GM18526 (cell line): Measurements from ENCODE around the gene IL36G.

ENCODE experiments used
- POLR2A ChIP-seq: IDR thresholded peaks from 3 replicates; pipeline ENCODE4 v1.6.1; 2011; ENCODE audit not compliant: insufficient read length; ENCODE audit errors: extremely low read depth

The IL36G gene

DNA sequence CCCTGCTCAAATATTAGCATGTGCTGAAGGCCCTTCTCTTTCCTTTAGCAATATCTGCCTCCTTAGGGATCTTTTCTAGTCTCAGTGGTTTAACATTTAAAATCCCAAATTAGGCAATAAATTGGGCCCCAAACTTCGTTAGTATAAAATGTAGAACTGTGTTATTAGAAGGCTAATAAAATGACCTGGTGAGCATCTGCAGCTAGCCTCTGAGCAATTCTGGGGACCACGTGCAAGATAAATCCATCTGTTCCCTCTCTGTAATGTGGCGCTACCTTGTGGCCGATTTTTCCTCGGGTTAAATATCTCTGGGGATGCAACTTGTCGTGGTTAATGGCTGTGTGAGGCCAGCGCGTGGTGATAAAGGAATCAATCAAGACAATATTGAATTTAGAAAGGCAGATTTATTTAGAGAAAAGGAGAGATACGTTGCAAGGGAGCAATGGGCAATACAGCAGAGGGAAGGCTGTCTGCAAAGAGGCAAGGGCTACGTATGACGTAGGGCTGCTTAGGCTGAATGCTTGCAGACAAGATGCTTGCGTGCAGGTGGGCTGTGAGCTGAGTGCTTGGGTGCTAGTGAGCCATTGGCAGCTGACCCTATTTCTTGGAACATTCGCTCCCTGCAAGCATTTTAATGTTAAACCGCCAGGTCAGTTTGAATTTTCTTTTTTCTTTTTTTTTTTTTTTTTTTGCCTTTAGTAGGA is 18.5 kb upstream of the IL36G start:
- TF ChIP-seq POLR2A: no peak

DNA sequence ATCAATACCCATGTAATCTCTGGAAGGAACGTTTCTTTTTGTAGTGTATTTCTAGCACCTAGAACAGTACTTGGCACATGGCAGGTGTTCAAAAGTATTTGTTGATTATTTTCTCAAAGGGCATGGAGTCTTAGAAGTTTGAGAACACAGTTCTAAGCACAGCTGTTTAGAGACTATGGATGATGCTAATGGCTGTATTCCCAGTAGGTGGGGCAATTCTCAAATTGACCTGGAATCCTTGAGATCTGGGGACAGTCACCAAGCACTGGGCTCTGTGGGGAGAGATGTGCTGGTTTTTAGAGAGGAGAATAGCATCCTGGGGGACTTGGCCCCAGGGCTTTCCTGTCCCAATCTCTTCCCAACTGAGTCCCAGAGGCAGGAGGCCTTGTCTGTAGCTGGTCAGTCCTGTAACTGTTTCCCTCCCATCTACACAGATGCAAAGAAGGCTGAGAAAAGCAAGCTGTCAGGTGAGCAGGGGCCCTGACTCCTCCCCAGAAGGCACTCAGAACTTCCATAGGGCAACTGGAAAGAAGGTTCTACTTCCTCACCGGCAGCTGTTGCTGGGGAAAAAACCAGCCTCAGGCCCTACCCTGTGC is 17.5 kb upstream of the IL36G start:
- no peak for TF ChIP-seq POLR2A

DNA sequence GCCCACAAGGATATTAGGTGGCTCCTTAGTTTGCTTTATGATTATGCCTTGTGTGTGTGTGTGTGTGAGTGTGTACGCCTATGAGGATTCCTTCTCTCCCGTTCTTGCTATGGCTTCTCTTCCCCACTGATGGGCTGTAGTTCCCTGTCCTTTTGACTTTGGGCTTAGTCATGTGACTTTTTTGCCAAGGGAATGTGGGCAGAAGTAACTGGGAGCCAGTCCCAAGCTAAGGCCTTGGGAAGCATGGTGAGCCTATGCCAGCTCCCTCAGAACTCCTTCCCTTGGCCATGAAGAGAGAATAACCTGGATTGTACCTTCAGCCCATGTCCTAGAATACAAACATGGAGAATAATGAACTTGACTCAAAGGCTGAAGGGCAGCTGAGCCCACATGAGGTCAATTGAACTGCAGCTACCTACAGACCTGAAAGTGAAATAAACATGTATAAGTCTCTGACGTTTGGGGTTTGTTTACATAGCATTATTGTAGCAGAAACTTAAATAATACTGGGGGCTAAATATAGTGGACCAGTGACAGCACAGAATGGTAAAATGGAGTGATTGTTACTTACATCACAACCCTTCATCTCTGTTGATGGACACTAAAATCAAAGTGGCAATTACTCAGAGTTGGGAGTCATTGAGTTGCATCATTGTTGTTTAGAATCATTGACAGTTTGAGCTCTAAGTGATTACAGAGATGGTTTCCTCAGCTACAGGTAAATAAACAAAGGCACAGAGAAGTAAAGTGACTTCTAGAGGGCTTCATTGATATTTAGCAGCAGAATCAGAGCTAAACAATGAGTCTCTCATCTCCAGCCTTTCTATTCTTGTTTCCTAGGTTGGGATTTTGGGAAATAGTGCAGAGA is 15.3 kb upstream of the IL36G start:
- no peak for TF ChIP-seq POLR2A

DNA sequence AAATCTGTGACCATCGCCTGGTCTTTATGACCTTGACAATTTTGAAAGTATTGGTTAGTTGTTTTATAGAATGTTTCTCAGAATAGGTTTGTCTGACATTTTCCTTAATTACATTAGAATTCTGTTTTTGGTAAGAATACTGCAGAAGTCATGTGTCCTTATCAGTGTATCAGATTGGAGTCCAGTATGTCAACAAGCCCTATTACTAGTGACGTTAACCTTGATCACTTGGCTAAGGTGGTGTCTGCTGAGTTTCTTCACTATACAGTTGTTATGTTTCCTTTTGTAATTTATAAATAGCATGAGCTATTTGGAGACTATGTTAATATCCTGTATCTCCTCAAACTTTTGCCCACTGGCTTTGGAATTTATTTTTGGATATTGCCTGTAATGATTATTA is 10.8 kb upstream of the IL36G start:
- no peak for TF ChIP-seq POLR2A

DNA sequence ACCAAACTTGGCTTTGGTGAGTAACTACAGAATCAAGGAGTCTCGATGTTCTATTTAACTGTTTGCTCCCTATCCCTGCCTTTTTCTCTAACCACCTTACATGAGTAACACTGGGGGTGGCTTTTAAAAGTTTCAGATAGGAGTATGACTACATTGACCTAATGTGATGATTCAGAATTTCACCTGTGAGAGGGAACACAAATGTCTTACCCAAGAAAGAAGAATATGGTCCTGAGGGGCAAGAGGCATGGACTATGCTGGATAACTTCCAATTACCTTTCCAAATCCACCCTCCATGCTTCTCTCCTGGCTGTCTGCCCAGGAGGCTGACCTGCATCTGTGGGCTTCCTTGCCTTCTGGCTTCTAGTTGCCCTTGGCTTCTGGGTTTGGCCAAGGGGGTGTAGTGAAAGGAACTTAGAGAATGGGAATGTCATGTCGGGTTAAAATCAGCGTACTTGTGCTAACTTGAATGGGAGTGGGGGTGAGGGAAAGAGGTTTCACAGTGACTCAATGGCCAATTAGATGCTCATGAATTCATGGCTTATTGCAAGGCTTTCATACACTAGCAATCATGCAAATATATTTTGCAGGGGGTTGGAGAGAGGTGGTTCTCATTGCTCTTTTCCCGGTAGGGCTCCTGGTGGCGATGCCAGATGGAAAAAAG is 5.3 kb upstream of the IL36G start:
- no peak for TF ChIP-seq POLR2A

DNA sequence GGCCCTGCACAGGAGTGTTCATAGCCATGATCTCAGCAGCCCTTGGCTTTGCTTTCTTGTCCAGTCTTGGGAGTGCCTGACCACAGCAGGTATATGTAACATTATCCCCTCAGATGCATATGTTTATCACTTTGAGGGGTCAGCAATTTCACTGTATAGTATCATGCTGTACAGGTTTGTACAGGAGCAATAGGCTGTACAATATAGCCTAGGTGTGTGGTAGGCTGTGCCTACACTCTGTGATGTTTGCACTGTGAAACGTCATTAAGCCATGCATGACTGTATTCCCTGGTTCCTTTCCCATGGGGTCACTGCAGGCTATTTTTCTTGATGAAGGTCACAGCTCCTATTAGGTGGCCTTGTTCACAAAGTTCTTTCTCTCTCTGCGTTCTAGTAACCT is 4.7 kb upstream of the IL36G start:
- TF ChIP-seq POLR2A: no peak

DNA sequence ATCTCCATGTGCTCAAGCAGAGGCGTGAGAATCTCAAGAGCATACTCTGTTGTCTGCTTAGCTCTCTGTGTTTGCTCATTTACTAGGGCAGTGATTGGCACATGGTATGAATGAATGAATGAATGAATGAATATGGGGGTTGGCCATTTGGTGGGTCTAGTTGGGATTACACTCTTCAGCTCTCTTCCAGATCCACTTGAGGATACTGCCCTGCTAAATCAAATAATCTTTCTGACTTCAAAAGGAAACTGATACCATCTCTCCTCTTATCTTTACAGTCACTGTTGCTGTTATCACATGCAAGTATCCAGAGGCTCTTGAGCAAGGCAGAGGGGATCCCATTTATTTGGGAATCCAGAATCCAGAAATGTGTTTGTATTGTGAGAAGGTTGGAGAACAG is 1.9 kb downstream of the IL36G start:
- TF ChIP-seq POLR2A: no peak

DNA sequence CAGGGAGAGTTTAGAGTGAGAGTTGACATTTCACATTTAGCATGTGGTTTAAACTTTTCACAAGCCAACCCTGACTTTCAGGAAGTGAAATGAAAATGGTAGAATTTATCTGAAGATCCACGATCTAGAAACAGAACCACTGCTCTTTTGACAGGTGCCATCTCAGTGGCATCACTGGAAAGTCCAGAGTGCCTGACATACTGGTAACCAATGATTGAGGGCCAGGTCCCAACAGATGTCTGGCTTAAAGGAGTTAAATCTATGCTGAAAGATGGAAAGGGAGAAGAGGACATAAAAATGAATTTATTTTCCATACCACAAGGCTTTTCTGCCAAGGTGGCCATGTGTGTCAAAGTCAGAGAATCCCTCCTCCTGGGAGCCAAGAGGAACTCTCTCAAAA is 2.7 kb downstream of the IL36G start:
- TF ChIP-seq POLR2A: no peak

DNA sequence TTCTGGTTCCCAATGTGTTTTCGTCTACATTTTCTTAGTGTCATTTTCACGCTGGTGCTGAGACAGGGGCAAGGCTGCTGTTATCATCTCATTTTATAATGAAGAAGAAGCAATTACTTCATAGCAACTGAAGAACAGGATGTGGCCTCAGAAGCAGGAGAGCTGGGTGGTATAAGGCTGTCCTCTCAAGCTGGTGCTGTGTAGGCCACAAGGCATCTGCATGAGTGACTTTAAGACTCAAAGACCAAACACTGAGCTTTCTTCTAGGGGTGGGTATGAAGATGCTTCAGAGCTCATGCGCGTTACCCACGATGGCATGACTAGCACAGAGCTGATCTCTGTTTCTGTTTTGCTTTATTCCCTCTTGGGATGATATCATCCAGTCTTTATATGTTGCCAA is 7.3 kb downstream of the IL36G start:
- TF ChIP-seq POLR2A: no peak

DNA sequence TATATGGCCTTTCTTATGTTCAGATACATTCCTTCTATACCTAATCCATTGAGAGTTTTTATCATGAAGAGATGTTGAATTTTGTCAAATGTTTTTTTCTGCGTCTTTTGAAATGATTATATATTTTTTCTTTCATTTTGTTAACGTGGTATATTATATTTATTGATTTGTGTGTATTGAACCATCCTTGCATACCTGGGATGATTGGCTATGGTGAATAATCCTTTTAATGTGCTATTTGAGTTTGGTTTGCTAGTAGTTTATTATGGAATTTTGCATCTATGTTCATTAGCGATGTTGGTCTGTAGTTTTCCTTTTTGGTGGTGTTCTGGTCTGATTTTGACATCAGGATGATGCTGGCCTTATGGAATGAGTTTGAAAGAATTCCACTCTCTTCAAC is 11.8 kb downstream of the IL36G start:
- no peak for TF ChIP-seq POLR2A

DNA sequence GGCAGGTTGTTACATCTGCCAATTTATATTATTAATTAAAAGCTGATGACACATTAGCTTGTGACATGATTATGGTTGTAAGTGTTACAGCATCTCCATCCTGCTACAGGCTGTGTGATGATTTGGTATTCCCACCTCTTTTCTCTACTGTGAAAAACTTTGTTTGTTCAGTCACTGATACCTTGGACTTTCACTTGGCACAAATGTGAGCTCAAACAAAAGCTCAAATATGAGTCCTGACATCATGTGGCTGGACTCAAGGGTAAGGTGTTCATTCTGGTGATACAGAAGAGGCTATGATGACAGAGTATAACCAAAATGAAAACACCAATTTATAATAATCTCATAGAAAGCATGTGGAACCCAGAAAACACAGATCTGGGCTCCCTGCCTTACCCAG is 16.0 kb downstream of the IL36G start:
- TF ChIP-seq POLR2A: no peak

DNA sequence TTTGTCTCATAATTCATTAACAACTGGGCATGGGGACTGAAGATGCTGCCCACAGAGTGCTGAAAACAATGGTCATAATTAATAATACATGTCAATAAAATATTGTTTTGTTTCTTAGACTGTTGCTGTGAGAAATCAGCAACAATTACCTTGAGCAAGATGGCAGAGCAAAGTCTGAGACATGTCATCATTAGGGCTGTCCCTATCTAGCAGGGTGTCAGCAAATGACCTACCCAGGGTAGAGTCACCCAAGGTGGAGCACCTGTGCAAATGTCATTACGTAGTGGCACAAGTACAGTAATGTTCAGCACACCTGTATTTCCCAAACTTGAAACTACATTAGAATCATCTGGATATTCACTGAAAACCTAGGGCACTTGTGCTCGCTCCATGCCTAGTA is 16.8 kb downstream of the IL36G start:
- TF ChIP-seq POLR2A: no peak

DNA sequence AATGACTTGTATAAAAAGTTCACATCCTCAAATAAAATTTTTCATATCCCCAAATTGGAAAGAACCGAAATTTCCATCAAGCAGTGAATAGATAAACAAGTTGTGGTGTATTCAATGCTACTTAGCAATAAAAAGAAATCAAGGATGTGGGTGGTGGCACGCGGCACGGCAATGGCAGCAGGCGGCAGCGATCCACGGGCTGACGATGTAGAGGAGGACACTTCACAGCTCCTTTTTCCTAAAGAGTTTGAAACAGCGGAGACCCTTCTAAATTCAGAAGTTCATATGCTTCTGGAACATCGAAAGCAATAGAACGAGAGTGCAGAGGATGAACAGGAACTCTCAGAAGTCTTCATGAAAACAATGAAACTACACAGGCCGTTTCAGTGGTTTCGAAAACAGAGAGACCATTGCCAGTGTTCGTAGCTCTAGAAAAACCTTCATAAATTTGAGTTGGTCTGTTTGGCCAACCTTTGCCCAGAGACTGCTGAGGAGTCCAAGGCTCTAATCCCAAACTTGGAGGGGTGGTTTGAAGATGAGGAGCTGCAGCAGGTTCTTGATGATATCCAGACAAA is 17.6 kb downstream of the IL36G start:
- no peak for TF ChIP-seq POLR2A

DNA sequence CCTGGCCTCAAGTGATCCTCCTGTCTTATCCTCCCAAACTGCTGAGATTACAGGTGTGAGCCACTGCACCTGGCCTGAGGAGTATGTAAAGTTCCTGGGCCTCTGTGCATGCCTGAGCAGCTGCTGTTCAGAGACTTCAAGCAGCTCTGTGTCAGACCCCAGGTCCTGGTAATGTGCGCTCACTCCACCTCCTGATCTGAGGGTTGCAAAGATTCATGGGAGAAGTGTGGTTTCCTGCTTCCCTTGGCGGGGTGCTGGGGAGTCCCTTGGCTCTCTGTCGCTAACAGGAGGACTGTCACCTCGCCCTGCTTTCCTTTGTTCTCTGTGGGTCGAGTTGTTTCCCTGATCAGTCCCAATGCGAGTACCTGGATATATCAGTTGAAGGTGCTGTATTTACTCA is 18.8 kb downstream of the IL36G start:
- no peak for TF ChIP-seq POLR2A

DNA sequence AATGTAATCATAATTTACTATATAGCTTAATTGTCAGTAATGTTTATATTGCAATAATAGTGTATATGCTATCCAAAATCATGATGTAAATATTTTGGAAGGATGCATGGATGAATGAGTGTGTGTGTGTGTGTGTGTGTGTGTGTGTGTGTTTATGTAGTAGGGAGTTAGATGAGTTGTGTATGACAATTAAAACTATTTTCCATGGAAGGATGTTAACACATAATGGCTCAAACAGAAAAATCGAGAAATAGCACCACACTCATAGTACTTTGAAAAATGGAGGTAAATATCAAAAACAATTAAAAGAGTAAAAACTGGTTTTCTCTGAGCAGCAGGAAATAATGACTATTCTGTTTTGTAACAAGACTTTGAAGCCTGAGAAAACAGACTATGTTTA is 19.3 kb downstream of the IL36G start:
- no peak for TF ChIP-seq POLR2A
